ENCODE measurements around the gene PRKAR2B.

DNA sequence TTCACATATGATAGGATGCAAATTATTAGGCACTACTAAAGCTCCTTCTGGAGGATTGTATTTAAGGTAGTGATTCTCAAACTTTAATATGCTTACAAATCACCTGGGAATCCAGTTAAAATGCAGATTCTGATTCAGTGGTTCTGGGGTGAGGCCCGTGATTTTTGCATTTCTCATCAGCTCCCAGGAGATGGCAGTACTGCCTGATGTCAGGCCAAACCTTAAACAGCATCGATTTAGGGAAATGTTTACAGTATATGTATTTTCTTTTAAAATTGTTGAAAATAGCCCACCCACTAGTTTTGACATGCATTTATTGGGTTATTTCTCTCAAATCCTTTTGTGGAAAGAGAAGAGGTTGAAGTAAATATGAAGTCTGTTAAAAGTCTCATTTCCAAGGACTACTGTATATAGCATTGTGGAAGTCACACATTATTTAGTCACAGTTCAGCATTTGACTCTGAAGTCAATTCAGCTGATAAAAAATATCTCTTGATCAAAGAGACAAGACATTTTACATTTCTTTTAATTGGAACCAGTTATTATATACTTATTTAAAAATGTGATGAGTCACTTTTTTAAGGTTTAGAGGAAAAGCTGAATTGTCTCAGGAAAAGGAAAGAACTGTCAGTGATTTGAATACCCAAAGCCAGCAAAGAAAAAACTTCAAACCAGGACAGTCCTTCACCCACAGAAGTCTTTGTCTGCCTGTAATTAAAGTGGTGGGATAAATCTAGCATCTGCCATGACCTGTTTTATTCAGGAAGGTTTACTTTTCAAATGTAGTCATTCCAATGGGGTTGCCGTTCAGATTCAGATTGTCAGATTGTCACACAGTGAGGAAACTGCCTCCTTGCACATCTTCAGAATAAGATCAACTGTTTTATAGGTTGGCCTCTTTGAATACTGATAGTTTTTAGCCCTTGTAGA lies 103.2 kb downstream of the PRKAR2B start:
- TF ChIP-seq, protein P1, sequence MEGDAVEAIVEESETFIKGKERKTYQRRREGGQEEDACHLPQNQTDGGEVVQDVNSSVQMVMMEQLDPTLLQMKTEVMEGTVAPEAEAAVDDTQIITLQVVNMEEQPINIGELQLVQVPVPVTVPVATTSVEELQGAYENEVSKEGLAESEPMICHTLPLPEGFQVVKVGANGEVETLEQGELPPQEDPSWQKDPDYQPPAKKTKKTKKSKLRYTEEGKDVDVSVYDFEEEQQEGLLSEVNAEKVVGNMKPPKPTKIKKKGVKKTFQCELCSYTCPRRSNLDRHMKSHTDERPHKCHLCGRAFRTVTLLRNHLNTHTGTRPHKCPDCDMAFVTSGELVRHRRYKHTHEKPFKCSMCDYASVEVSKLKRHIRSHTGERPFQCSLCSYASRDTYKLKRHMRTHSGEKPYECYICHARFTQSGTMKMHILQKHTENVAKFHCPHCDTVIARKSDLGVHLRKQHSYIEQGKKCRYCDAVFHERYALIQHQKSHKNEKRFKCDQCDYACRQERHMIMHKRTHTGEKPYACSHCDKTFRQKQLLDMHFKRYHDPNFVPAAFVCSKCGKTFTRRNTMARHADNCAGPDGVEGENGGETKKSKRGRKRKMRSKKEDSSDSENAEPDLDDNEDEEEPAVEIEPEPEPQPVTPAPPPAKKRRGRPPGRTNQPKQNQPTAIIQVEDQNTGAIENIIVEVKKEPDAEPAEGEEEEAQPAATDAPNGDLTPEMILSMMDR (IDR thresholded peaks at IDR 0.05) = peak; percentile 59 to 63 (median 60)
- TF ChIP-seq POLR2AphosphoS5 (IDR thresholded peaks at IDR 0.05) = no peak
